Cerebellar cortex (tissue), 1 donor: ENCODE data around the gene PIP4K2A.
"Not testable (repeated sequence)": the region's sequence is repeated elsewhere in the genome, so short reads cannot be mapped to it uniquely, and the experiment has no call there.

Experiments used
- DNase-seq: peaks from one replicate; pipeline ENCODE4 v3.0.0-alpha.2; 2015; ENCODE audit warnings: low spot score

Gene PIP4K2A

GRCh38 chr10:22714479-22715289 is at the start of gene PIP4K2A:
PIP4K2A (minus strand) TSS chr10:22714578; CDS start chr10:22714326, 252 bp downstream.
- peak; percentile 31 for DNase-seq

- DNase-seq, result no peak
These were observed 47.3 kb upstream of the PIP4K2A start for GRCh38 chr10:22761569-22762220.

DNA sequence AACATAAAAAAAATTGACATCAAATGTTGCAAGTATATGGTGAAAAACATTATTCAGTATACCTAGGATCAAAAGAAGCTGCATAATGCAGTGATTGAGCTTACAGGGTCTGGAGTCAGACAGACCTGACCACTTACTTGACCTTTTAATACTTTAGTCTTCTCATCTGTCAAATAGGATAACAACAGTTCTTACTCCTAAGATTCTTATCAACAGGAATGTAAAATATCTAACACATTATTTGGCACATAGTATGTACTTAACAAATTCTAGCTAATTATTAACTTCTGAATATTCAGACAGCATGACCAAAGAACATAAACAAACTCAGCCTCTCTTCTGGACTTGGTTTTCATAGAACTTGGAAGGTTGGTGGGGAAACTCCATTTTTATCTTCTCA is 45.6 kb upstream of the PIP4K2A start:
- no peak for DNase-seq

GRCh38 chr10:22758867-22759266 is 44.5 kb upstream of the PIP4K2A start:
- DNase-seq, result no peak

- DNase-seq, result no peak
These were observed 39.9 kb upstream of the PIP4K2A start for GRCh38 chr10:22754296-22754695.

DNA sequence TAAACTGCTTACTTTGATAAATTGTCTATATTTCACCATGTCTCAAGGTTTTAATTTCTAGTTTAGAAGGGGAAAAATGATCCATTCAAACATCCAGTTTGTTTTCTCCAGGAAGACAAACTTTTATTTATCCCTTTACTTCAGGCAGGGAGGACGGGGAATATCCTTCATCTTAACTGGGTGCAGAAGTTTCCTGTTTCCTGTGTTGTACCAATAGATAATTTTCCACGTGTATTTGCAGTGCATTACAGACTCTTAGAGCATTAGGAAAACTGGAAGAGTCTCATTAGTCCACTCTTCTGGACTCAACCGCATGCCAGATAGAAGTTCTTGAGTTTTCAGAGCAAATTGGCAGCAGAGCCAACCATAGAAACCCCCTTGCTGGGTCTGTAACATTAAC is 39.4 kb upstream of the PIP4K2A start:
- no peak for DNase-seq

DNA sequence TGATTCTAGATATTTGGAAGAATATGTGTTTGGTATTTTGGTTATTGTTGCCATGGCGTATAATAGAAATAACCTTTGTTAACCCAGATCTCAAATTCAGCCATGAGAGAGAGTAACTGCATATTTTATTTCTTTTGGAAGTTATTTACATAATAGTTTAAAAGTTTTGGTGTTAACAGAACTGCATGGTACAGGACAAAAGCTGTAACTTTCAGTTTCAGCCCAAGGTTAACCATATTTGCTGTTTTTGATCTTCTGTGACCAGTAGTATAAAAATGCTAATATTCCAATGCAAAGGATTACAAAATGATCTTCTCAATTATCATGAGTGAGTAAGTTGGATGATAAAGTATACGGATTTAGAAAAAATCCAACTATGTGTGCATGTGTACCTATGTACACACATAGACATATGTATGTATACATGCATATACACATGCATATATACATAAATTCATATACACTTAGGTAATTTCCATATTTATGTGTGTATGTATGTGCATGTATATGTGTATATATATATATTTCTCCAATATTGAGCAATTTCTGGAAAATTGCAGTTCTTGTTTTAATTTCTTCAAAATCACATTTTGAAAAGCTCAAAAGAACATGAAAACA is 38.0 kb upstream of the PIP4K2A start:
- no peak for DNase-seq

DNA sequence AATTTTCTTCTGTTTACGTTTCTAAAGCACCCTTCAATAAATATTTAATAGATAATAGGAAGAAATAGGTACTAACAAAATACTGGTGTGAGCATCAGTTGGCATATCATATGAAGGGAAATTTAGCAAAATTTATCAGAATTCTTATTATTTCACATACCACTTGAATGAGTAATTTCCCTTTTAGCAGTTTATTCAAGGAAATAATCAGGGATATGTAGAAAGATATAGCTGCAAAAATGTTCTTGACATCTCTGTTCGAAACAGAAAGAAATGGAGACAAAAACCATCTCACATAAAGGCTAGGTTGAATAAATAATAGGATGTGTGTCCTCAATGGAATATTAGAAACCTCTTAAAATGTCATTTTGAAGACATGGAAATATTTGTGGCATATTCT is 35.8 kb upstream of the PIP4K2A start:
- DNase-seq, result no peak

DNA sequence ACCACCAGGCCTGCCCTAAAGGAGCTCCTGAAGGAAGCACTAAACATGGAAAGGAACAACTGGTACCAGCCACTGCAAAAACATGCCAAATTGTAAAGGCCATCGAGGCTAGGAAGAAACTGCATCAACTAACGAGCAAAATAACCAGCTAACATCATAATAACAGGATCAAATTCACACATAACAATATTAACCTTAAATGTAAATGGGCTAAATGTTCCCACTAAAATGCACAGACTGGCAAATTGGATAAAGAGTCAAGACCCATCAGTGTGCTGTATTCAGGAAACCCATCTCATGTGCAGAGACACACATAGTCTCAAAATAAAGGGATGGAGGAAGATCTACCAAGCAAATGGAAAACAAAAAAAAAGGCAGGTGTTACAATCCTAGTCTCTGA is 30.5 kb upstream of the PIP4K2A start:
- DNase-seq, result not testable (repeated sequence)

DNA sequence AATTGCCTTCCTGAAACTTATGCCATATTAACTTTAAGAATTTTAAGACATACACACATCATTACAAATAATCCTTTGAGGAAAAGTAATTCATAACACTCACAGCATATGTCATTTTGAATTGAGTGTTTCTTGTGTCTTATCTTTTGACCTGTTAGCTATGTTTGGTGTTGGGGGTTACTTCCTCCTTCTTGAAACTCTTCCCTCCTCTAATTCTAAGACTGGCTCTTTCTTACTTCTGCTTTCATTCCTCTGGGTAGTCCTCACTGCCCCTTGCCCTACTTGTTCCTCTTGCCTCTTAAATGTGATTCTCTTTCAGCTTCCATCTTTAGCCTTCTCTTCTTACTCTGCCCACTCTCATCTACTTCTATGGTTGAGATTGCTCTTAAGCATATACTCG is 28.3 kb upstream of the PIP4K2A start:
- DNase-seq, result no peak

DNA sequence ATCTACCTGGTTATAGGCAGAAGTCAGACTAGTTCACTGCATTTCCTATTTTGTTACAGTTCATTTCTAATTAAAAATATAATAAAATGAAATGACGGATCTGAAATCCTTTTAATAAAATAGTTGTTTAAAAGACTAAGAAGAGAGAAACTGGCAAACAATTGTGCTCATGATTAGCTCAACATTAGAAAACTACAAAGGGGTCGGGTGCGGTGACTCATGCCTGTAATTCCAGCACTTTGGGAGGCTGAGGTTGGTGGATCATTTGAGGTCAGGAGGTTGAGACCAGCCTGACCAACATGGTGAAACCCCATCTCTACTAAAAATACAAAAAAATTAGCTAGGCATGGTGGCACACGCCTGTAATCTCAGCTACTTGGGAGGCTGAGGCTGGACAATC is 27.3 kb upstream of the PIP4K2A start:
- DNase-seq, result not testable (repeated sequence)

DNA sequence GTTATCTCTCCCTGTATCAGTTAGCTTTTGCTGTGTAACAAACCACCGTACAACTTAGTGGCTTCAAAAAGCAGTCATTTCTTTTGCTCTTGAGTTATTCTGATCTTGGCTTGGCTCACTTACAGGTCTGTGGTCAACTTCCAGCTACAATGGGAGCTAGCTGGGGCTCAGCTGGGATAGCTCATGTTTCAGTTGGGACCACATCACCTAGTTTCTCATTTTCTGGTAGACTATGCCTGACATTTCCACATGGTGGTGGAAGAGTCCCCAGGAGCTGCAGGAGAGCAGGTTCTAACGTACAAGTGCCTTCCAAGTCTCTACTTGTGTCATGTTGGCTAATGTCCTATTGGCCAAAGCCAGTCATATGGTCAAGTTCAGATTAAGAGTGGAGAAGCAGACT is 25.8 kb upstream of the PIP4K2A start:
- DNase-seq, result no peak

DNA sequence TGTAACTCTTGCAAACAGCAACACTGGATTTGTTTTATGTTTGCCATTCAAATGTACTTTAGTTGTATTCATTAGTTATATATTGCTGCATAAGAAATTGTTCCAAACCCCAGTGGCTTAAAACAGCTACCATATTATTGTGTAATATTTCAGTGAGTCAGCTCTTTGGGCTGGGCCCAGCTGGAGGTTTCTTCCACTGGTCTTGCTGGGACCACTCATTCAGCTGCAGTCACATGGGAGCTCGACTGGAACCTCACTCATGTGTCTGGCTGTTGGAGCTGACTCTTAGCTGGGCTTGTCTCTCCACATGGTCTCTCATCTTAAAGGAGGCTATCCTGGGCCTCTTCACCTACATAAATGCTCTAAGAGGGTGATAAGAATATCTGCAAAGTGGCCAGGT is 23.2 kb upstream of the PIP4K2A start:
- no peak for DNase-seq

- DNase-seq, result no peak
These were observed 21.8 kb upstream of the PIP4K2A start for GRCh38 chr10:22736134-22736533.

- no peak for DNase-seq
These were observed 19.6 kb upstream of the PIP4K2A start for GRCh38 chr10:22733992-22734391.

DNA sequence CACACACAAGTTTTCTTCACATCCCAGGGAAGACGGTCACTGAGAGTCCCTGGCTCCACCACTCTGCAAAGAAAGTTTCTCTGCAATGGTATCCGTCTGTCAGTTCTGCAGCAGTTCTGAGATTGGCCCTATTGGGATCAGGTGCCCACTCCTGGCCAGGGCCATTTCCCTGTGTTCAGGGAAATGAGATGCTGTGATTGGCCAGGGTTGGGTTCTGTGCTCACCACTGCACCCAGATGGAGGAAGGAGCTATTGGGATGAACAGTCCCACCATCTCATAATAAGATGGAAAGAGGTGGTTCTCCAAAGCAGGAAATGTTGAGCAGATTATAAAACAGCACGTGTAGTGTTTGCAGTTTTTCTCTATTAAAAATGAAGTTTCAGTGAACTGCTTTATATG is 13.3 kb upstream of the PIP4K2A start:
- no peak for DNase-seq

- DNase-seq, result no peak
These were observed 12.7 kb upstream of the PIP4K2A start for GRCh38 chr10:22727112-22727511.

- no peak for DNase-seq
These were observed 10.4 kb upstream of the PIP4K2A start for GRCh38 chr10:22724773-22725172.

- no peak for DNase-seq
These were observed 9.4 kb upstream of the PIP4K2A start for GRCh38 chr10:22723783-22724182.

GRCh38 chr10:22723343-22723779 is 9.0 kb upstream of the PIP4K2A start:
- no peak for DNase-seq

DNA sequence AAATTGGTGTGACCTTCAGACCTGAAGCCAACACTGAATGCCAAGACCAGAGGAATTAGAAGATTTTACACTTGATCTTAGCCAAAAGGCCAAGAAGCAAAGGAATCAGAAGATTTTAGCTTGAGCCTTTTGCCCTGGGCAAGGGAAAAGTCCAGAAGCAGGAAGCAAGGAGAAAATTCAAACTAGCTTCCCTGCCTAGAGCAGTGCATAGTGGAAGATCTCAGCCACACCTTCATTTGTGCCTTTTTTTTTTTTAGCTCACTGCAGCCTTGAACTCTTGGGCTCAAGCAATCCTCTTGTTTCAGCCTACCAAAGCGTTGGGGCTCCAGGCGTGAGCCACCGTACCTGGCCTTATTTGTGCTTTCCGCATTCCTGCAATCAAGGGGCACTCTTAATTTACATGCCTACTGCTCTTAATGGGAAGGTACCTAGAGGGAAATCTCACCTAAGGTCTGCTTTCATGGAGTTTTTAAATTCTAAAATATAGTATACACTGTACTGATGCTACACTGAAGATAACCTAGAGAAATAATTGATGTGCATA is 8.3 kb upstream of the PIP4K2A start:
- no peak for DNase-seq

- no peak for DNase-seq
These were observed 6.3 kb upstream of the PIP4K2A start for GRCh38 chr10:22720667-22721066.
